Tibial artery (tissue), 4 donors: Measurements from ENCODE around the gene SLC37A1.

Experiments used
- DNase-seq, 2 donors: peaks; one replicate each; pipeline ENCODE4 v3.0.0-alpha.2; 2019
- H3K27ac ChIP-seq, 2 donors: fragments of 200-600 bp; sonication (generic) in 1 of 2; 1 replicate in 1 of 2; 2 replicates in 1 of 2; pipeline ENCODE4 v1.5.1; 2018 to 2019; ENCODE audit warnings: mild to moderate bottlenecking in 1 of 2
- H3K27me3 ChIP-seq, 2 donors: fragments of 200-600 bp; sonication (generic) in 1 of 2; one replicate each; pipeline versions ENCODE4 v1.5.1 to v1.6.0; 2016 to 2019
- H3K36me3 ChIP-seq, 3 donors: fragments of 200-600 bp; sonication (generic) in 2 of 3; one replicate each; pipeline ENCODE4 v1.5.1; 2016 to 2019; ENCODE audit warnings: mild to moderate bottlenecking in 2 of 3
- H3K4me1 ChIP-seq, 4 donors: fragments of 200-600 bp; sonication (generic) in 2 of 4; 1 replicate in 3 of 4; 2 replicates in 1 of 4; pipeline ENCODE4 v1.5.1; 2016 to 2019
- H3K4me3 ChIP-seq, 2 donors: fragments of 200-600 bp; sonication (generic) in 1 of 2; 1 replicate in 1 of 2; 2 replicates in 1 of 2; pipeline ENCODE4 v1.5.1; 2018 to 2019; ENCODE audit warnings: mild to moderate bottlenecking in 2 of 2
- H3K9me3 ChIP-seq, 3 donors: fragments of 200-600 bp; sonication (generic) in 1 of 3; one replicate each; pipeline ENCODE4 v1.5.1; 2016 to 2019
- CTCF ChIP-seq, 2 experiments: fragments of 200-600 bp in 1 of 2; fragments of 450-650 bp in 1 of 2; IDR thresholded peaks; one replicate each; pipeline ENCODE4 v1.5.1; 2017 to 2019; ENCODE audit warnings: antibody characterized with exemption in 2 of 2, mild to moderate bottlenecking in 1 of 2, moderate library complexity in 1 of 2
- intact Hi-C: fragments of 100-400 bp; cut with DNase I; formaldehyde crosslinking; loops from one replicate; pipeline ENCODE4 v1.15.0; 2023; ENCODE audit warnings: low total_unique reads

SLC37A1 gene

DNA sequence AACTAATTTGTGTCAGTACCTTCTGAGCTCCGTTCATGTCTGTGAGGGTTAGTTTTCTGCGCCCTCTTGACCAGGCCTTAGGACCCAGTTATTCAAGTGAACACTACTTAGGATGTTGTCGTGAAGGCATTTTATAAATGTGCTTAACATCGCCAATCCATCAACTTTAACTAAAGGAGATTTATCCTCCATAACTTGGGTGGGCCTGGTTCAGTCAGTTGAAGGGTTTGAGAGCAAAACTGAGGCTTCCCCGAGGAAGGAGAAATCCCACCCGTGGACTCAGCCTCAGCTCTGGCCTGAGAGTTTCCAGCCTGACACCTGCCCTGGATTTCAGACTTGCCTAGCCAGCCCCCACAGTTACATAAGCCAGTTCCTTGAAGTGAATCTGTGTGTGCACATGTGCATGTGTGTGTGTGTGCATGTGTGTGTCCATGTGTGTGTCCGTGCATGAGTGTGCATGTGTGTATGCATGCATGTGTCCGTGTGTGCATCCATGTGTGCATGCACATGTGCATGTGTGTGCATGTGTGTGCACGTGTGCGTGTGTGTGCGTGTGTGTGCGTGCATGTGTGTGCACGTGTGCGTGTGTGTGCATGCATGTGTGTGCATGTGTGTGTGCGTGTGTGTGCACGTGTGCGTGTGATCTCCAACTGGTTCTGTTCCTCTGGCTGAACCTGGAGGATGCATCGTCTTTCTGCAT, 77.7 kb downstream of the SLC37A1 start:
- Histone ChIP-seq H3K4me1 (peaks cover 0 to 12% (median 10%) of the 10 kb centered on the region in 4 donors), H3K27ac (no peak overlapping the region), H3K27me3 (peaks cover 0 to 31% of the 10 kb centered on the region in 2 donors), H3K4me3 (no peak overlapping the region), H3K9me3 (no peaks in the 10 kb centered on the region), H3K36me3 (no peaks in the 10 kb centered on the region)
- TF ChIP-seq CTCF (IDR thresholded peaks at IDR 0.05) = no peak
- intact Hi-C loops = no loop called here
- no peak for DNase-seq

DNA sequence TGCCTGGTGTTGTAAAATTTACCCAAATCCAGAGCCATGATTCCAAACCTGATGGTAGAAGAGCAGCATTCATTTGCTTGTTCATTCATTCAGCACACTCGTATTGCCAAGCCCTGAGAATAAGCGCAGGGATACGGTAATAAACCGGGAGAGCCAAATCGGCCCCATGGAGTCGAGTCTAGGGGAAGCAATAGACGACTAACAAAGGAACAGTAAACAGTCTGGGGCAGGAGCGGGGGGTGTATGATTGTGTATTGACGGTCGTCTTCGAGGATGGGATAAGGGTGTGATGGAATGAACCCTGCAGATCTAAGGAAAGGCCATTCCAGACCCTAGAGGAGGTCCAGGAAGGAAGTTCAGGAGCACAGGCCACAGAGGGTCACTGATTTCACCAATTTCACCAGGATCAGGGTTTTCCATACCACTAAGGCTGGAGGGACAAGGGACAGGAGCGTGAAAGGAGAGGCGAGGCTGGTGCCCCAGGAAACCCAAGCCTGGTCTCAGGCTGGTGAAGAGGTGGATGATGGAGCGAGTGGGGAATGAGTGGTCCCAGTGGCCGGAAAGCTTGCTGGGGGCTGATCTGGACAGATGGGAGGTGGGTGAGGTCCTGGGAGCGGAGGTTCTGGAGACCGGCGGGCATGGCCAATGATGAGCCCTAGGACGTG, 78.6 kb downstream of the SLC37A1 start:
- H3K27ac ChIP-seq = no peak overlapping the region
- intact Hi-C loops = no loop called here
- no peak for TF ChIP-seq CTCF (IDR thresholded peaks at IDR 0.05)
- H3K27me3 ChIP-seq = peaks cover 0 to 32% of the 10 kb centered on the region in 2 donors
- DNase-seq = no peak
- peaks cover 0 to 12% (median 10%) of the 10 kb centered on the region in 4 donors for H3K4me1 ChIP-seq
- H3K9me3 ChIP-seq = no peaks in the 10 kb centered on the region
- H3K36me3 ChIP-seq = no peaks in the 10 kb centered on the region
- no peak overlapping the region for H3K4me3 ChIP-seq

DNA sequence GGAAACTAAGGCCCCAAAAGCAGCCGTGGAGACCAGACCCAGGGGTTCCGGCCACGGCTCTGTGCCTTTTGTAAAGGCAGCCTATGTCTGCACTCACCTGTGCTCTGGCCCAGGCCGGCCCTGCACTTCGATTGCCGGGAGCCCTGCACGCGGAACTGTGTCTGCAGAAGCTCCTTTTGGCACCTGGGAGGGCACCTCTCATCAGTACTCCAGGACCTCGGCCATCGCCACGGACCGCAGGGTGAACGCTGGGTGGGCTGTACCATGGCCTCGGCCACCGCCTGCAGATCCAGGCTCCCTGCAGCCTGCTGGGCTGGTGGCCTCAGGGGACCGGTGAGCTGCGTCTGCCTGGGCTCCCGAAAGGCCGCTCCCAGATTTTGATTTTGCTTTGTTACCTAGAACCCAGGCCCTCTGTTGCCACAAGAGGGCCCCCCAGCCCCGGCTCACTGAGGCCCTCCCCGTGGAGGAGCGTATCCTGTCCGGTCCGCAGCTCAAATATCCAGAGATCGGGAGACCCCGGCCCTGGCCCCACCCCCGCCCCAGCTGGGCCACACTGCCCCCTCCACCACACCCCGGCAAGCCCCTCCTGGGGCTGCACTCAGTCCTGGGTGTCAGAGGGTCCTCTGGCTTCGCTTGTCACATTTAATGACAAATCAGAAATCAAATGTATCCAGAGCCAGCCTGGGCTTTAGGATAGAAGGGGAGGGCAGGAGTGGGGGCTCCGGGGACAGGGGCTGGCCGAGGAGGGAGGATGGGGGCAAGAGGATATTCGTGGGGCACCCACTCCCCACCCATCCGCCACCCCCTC, 79.6 kb downstream of the SLC37A1 start:
- peaks cover 0 to 12% (median 10%) of the 10 kb centered on the region in 4 donors for H3K4me1 ChIP-seq
- no peak overlapping the region for H3K27ac ChIP-seq
- H3K36me3 ChIP-seq = no peaks in the 10 kb centered on the region
- TF ChIP-seq CTCF (IDR thresholded peaks at IDR 0.05) = peak; percentile 23 to 46
- intact Hi-C loops = no loop called here
- DNase-seq = peak in 1 of 2 donors; percentile 38
- peaks cover 0 to 32% of the 10 kb centered on the region in 2 donors for H3K27me3 ChIP-seq
- no peak overlapping the region for H3K4me3 ChIP-seq
- H3K9me3 ChIP-seq = peaks cover 0 to 8% (median 0%) of the 10 kb centered on the region in 3 donors

- TF ChIP-seq CTCF (IDR thresholded peaks at IDR 0.05) = no peak
- H3K36me3 ChIP-seq = no peaks in the 10 kb centered on the region
- intact Hi-C loops = no loop called here
- no peak overlapping the region for H3K4me3 ChIP-seq
- no peak overlapping the region for H3K27ac ChIP-seq
- DNase-seq = no peak
- H3K9me3 ChIP-seq = peaks cover 0 to 10% (median 0%) of the 10 kb centered on the region in 3 donors
- H3K4me1 ChIP-seq = peaks cover 0 to 12% (median 10%) of the 10 kb centered on the region in 4 donors
- peaks cover 0 to 32% of the 10 kb centered on the region in 2 donors for H3K27me3 ChIP-seq
Observed at GRCh38 chr21:42594616-42595282, 81.1 kb downstream of the SLC37A1 start.
